GM18867 (cell line): Measurements from ENCODE around the gene SLC6A3.
"Not testable (repeated sequence)": the region's sequence is repeated elsewhere in the genome, so short reads cannot be mapped to it uniquely, and the experiment has no call there.

Experiments
- ATAC-seq: cut with Tn5 transposase; IDR thresholded peaks from one replicate; pipeline ENCODE4 v1.9.1; 2021; ENCODE audit warnings: mild to moderate bottlenecking, moderate library complexity; ENCODE audit not compliant: unreplicated experiment

Gene SLC6A3

GRCh38 chr5:1478271-1479035, 33.2 kb upstream of the SLC6A3 start:
- ATAC-seq, result no peak

GRCh38 chr5:1477341-1477740, 32.1 kb upstream of the SLC6A3 start:
- ATAC-seq, result no peak

DNA sequence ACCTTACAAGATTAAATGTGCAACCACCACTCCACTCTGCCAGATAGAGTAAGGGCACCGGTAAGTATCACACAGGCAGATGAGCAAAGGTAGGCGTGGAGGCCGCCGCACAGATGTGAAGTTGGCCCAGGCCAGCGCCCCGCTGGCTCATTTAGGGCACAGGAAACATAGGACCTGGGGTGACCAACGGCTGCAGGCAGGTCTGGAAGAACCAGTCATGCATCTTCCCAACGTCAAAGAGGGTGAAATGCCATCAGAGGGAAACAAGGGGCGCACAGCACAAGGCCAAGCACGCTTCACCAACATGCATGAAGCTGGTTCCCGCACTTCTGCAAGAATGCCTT, 31.7 kb upstream of the SLC6A3 start:
- ATAC-seq, result no peak

DNA sequence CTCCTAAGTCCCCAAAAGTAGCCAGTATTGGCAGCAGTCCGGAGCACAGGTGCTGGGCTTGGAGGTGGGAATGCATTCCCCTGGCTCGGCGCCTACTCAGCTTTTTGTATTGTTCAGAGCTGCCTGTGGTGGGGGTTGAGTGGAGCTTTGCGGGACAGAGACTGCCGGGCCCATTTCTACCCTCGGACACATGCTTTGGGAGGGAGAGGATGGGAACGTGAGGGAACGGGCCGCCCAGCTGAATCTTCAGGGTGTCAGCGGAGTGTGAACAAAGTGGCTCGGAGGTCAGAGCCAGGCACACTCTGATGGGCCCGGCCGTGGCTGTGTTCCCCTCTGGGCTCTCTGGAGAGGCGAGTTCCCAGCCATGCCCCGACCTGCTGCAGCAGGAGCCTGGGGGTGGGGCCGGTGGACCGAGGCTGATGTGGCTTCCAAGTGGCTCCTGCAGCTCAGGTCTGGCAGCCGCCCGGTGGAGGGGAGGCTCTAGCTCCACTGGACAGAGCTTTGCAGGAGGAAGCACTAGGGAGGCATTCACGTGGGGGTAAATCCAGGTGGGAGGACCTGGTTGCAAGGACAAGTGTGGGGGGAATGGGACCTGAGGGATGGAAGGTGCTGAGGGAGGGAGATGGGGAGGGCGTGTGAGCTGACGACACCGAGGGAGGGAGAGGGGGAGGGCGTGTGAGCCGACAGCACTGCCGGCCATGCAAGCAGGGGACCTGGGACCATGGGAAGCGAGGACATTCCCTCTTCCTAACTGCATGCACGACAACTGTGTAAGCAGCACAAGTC, 31.1 kb upstream of the SLC6A3 start:
- no peak for ATAC-seq

GRCh38 chr5:1475544-1475900, 30.3 kb upstream of the SLC6A3 start:
- not testable (repeated sequence) for ATAC-seq

DNA sequence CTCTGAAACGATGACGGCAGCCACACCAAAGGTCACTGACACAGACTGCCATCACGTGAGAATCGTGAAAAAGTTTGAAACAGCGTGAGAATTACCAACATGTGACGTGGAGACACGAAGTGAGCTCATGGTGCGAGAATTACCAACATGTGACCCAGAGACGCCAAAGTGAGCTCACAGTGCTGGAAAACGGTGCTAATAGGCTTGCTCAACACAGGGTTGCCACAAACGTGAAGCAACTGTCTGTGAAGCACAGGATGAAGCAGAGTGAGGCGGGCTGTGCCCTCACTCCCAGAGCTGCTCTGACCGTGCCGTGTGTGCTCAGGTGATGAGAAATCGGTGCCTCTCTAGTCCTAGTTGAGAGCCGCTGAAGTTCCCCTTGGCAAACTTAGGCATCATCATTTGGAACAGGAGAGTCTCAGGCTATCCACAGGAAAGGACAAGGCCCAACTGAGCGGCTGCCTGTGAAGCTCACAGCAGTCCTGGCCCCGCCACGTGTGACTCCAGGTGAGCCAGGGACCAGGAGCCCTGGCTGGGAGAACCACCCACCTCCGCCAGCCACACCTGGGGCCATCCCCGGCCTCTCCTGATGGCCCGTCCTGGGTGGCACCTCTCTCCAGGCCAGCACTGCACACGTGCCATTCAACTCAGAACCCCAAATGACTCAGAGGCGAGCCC, 29.8 kb upstream of the SLC6A3 start:
- no peak for ATAC-seq

- no peak for ATAC-seq
These were observed 29.1 kb upstream of the SLC6A3 start for GRCh38 chr5:1474183-1474839.

GRCh38 chr5:1473746-1474145, 28.5 kb upstream of the SLC6A3 start:
- ATAC-seq, result no peak

GRCh38 chr5:1472964-1473628, 27.9 kb upstream of the SLC6A3 start:
- ATAC-seq, result no peak

DNA sequence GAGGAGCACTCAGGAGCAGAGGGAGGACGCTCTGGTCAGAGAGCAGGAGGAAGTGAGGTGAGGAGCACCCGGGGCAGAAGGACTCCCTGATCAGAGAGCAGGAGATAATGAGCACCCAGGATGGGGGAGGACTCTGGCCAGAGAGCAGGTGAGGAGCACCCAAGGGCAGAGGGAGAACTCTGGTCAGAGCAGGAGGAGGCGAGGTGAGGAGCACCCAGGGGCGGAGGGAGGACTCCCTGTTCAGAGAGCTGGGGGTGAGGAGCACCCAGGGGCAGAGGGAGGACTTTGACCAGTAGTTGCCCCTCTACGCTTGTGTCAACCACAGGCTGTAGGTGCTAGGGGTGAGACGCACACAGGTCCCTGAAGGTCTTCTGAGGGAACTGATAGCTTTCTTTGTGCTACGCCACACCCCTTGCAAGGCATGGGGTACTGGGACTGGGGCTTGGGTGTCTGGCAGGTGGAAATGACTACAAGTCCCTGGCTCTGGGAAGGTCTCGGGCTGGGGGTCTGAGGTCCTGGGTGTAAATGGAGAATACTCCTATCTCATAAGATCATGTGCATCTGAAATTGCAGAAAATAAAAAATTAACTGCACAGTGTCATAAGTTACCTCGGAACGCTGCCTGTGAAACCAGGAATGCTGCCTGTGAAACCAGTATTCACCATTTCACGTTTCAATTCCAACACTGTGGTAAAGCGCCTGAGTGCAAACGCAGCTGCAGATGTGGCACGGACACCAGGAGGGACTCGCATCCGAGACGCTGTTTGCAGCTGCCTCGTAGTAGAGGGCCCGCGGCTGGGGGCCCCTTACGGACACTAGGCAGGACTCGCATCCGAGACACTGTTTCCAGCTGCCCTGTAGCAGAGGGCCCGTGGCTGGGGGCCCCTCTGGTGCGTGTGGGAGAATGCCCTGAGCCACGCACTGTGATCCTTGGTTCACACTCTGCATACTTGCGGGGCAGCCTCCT, 27.0 kb upstream of the SLC6A3 start:
- ATAC-seq, result no peak

DNA sequence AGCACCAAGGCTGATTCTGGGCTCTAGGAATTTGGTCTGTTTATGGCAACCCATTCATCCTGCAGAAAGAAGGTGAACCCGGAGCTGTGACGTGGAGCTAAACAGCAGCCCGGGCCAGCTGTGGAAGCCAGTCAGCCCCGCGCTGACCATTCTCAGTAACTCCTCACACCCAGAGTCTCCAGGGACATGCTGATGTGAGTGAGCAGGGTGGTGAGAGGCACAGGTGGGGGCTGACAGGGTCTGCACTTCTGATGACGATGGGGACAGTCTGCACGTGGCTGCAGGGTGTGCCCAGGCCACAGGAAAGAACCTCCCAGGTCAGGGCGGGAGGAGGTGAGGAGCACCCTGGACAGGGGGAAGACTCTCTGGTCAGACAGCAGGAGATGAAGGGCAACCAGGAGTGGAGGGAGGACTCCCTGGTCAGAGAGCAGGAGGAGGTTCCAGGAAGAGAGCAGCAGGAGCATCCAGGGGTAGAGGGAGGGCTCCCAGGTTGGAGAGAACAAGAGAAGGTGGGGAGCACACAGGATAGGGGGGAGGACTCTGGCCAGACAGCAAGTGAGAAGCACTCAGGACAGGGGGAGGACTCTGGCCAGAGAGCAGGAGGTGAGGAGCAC, 26.1 kb upstream of the SLC6A3 start:
- no peak for ATAC-seq

GRCh38 chr5:1470762-1471211, 25.5 kb upstream of the SLC6A3 start:
- ATAC-seq, result no peak

GRCh38 chr5:1468629-1469527, 23.6 kb upstream of the SLC6A3 start:
- no peak for ATAC-seq

- ATAC-seq, result no peak
These were observed 23.0 kb upstream of the SLC6A3 start for GRCh38 chr5:1468247-1468612.

GRCh38 chr5:1467341-1468246, 22.4 kb upstream of the SLC6A3 start:
- no peak for ATAC-seq

GRCh38 chr5:1466631-1467265, 21.5 kb upstream of the SLC6A3 start:
- ATAC-seq, result no peak

DNA sequence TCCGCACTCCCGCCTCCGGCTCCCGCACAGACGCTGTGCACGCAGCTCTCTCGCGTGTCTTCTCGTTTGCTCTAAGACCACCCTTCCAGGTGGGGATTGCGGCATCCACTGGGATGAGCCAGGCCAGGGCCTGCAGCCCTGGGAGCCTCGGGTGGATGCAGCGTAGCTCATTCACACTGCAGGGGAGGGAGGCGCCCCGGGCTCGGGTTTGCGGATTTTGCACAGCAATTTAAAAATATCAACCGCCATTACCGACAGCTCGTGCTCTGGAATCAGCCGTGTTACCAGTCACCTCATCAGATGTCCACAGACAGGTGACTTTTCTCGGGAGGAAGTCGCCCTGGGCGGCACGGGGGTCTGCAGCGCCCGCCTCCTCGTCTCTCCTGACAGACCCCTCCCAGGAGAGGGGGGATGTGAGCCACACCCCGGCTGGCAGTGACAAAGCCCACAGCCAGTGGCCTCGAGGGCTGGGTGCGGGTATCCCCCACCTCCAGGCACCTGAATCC, 20.8 kb upstream of the SLC6A3 start:
- ATAC-seq, result no peak
